ENCODE data around the gene COL25A1. TPM values are rescaled to one million over a fixed set of nuclear protein-coding genes. Genes with fewer than 3 reads are reported as not detected.
"Not testable (repeated sequence)": the region's sequence is repeated elsewhere in the genome, so short reads cannot be mapped to it uniquely, and the experiment has no call there.

The COL25A1 gene
- total RNA-seq, 2 experiments from 2014 or later = not detected

- ChIA-PET POLR2A (no interaction called here), CTCF (no interaction called here)
Measured at GRCh38 chr4:109177096-109177810, 125.2 kb downstream of the COL25A1 start.

DNA sequence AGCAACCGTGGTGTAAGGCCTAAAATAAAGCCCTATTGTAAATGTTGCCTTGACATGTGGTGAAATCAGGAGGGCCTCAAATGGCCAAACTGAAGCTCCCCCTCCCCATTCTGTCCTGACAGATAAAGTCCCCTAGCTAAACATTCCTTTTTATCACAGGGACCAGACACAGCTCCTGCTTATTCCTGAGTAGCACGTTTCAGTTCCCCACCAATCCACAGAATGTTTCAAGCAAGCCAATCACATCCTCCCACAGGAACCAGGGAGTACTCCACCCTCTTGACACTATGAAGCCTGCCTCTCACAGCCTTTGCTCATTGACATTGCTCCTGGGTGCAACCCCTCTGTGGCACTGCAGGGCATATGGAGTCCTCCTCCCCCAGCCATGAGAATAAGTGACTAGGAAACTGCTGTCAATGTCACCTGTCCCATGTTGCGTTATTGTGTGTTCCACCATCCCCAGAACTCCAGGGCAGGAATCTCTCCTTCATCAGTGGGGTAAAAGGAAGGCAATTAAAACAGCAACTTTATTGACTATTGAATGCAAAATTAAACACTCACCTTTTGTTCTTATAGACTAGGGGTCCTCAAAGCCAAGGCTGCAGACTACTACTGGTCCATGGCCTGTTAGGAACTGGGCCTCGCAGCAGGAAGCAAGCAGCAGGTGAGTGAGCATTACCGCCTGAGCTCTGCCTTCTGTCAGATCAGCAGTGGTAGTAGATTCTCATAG, 128.1 kb downstream of the COL25A1 start:
- POLR2A ChIA-PET = no interaction called here
- CTCF ChIA-PET = no interaction called here

- CTCF ChIA-PET = no interaction called here
- POLR2A ChIA-PET = no interaction called here
Measured at GRCh38 chr4:109172301-109172700, 130.2 kb downstream of the COL25A1 start.

DNA sequence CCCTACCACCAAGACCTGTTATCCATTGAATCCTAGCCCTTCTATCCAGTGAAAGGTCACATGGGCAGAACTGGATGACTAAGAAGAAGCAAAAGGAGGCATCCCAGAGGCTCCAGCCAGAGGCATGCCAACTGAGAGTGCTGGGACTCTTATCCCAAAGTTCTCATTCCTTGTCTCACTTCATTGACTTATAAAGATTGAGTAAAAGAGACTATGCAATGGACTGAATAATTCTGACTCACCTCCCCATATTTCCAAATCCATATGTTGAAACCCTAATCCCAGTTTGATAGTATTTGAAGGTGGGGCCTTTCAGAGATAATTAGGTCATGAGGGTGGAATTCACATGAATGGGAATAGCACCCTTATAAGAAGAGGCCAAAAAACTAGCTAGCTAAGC, 131.4 kb downstream of the COL25A1 start:
- POLR2A ChIA-PET = no interaction called here
- CTCF ChIA-PET = no interaction called here

DNA sequence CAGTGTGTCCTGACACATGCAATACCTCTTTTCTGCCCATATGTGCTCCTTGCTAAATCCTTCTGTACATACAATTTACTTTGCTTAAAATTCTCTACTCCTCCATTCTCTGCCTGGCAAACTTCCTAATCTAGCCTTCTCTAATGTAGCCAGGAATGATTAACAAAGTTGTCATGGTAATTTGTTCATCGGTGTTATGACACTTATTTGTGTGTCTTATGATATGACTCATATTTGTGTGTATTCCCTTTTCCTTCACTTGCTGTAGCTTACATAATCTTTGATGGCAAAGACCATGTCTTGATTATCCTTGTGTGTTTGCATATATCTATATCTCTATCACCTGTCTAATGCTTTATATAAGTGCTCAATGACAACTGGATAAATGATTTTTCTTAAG, 133.3 kb downstream of the COL25A1 start:
- POLR2A ChIA-PET = no interaction called here
- CTCF ChIA-PET = no interaction called here

DNA sequence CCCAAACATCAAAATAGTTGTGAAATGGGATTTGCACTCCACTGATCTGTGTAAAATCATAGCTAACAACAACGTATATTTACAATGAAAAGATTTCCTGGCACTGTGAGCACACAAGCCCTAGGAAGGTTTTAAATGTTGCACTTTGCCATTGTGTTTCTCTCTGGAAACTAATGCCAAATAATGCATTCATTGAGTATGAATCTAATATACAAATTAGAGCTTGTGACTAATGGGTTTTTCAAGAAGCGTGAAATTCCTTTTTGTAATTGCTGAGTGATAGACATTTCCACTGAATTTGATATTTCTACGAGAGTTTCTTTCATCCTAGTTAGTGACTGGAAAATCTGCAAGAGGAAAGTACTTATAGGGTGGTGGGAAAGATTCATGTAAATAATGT, 135.9 kb downstream of the COL25A1 start:
- CTCF ChIA-PET = no interaction called here
- POLR2A ChIA-PET = no interaction called here

GRCh38 chr4:109166126-109166525, 136.3 kb downstream of the COL25A1 start:
- CTCF ChIA-PET = no interaction called here
- POLR2A ChIA-PET = no interaction called here

DNA sequence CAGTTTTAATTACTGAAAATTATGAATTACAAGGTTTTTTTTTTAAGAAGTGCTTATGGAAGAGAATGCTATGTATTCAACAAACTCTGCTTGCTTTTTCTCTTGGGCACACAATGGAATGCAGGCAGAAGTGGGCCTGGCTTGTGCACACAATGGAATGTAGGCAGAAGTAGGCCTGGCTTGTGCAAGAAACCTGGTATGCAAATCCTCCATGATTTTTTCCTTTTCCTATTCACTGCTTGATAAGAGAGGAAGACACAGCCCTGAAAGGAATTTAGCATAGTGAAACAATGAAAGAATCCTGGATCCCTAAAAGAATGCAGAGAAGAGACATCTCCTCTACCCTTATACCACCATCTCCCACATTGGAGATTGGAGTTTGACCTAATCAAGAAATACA, 138.4 kb downstream of the COL25A1 start:
- ChIA-PET POLR2A (no interaction called here), CTCF (no interaction called here)

- ChIA-PET CTCF (no interaction called here), POLR2A (no interaction called here)
Measured at GRCh38 chr4:109163493-109163892, 139.0 kb downstream of the COL25A1 start.

DNA sequence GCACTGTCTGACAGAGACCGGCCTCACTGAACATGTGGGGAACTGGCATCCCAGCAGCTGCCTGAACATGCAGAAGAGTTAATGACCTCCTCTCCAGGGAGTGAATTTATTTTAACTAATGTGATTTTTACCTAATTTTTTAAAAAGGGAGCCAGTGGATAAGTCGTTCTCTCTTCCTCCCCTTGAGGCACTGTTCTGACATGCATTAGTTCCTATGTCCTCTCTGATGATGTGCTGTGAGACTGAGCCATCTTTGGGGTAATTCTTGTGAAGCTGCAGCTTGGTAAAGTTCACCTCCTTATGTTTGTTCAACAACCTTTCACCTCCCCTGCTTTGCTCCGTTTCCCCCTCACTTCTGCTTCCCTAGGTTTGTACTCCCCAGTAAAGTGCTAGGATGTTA, 139.7 kb downstream of the COL25A1 start:
- ChIA-PET CTCF (no interaction called here), POLR2A (no interaction called here)

- CTCF ChIA-PET = no interaction called here
- POLR2A ChIA-PET = no interaction called here
Measured at GRCh38 chr4:109160494-109160893, 142.0 kb downstream of the COL25A1 start.

DNA sequence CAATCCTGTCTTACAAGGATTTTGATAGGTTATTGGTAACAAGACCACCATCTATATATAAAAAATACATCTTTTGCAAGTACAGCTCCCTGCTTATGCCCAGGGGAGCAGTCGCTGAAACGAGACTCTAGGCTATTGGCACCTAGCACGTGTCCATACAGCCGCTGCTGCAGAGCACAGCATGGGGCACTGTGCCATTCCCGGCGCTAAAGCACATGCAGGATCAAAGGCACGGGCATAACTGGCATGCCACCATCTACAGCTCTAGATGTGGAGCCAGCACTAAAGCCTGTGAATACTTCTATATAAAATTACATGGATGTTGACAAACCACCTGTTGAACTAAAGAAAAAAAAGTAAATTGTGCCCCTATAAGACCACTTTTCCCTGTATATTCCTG, 144.8 kb downstream of the COL25A1 start:
- POLR2A ChIA-PET = no interaction called here

DNA sequence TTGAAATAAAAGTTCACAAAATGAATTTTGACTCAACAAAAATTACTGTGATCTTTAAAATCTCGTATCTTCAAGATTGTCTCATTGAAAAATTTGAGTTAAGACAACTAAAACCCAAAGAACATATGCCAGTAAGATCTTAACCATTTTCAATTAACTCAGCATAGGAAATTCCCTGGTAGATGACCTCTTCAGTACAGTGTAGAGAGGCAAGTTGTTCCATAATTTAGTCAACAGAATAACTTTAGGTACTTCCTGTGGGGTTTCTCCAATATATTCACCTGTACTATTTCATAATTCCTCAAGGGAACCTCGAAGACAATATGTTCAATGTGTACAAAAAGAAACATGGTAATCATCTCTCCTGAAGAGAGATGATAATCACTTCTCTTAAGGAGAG, 145.3 kb downstream of the COL25A1 start:
- ChIA-PET CTCF (no interaction called here), POLR2A (no interaction called here)

More for the DNA sequence above, 144.8 kb downstream of the COL25A1 start:
- CTCF ChIA-PET = no interaction called here

DNA sequence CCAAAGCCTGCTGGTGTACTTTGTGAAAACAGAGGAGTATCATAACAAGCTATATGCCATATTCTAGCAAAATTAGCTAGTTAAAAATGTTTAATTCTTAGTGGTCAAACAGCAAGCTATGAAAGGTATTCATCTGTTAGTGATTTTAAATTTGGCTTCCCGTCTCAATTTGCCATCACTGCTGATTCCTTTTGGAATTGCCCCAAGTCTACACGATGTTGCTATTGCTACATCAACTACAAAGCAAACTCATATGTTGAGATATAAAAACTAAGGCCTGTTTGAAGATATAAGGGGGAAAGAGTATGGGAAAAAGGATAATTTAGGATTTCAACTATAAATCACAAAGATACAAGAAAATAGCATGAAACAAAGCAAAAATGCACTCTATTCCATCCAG, 146.1 kb downstream of the COL25A1 start:
- ChIA-PET POLR2A (no interaction called here), CTCF (no interaction called here)

DNA sequence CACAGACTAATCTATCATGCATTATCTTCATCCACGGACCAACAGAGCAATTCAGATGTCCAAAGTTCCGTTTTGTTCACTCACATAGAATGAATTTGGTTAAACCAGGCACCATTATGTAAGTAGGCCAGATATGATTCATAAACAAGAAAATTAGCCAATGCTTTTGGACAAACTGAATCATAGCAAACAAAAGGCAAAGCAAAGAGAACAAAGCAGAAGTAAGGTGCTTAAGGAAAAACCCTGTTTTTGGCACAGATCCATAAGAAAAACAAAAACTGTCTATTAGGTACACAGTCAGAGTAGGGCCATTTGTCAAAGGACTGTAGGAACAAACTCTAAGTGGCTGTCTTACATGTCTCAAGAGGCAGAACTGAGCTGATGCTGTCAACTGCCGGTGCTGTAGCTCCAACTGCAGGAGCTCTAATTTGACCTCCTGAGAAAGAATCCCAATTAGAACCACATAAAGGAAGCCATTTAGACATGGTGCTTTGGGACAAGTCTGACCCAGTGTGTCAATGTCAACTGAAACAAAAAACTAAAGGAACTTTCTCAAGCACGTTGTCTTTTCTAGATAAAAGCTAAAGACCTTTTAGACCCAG, 146.7 kb downstream of the COL25A1 start:
- ChIA-PET CTCF (no interaction called here), POLR2A (no interaction called here)

DNA sequence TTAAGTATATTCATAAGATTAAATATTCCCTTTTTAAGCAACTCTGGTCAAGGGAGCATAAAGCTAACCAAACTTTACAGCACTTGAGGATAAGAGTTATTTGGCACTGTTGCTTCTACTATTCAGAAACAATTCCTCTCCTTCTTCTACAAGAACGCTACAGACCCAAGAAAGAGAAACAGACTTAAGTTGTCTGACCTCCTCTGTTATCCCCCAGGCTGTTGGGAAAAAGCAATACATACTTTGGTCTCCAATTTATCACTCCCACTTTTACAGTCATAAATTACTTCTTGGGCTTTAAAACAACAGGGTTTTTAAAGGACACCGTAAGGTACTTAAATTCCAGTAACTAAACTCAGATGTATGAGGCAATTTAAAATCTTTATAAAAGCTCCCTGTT, 147.4 kb downstream of the COL25A1 start:
- CTCF ChIA-PET = no interaction called here
- POLR2A ChIA-PET = no interaction called here

DNA sequence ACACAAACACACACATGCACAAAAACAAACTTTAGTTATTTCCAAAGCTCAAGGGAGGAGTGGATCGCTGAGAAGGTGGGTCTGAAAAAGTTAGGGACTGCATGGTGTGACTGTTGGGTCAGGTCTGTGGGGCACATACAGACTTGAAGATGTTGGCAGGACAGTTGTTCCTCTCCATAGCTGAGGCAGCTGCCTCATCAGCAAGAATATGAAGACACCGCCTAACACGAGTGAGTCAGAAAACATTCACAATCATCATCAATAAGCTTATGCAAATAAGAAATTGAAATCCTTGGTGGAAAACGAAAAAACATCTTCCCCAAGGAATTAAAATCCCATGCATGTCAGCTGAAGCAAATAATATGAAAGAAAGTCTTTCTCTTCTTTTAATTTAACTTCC, 148.0 kb downstream of the COL25A1 start:
- ChIA-PET POLR2A (no interaction called here), CTCF (no interaction called here)

GRCh38 chr4:109149836-109150235, 152.6 kb downstream of the COL25A1 start:
- ChIA-PET POLR2A (no interaction called here), CTCF (no interaction called here)

DNA sequence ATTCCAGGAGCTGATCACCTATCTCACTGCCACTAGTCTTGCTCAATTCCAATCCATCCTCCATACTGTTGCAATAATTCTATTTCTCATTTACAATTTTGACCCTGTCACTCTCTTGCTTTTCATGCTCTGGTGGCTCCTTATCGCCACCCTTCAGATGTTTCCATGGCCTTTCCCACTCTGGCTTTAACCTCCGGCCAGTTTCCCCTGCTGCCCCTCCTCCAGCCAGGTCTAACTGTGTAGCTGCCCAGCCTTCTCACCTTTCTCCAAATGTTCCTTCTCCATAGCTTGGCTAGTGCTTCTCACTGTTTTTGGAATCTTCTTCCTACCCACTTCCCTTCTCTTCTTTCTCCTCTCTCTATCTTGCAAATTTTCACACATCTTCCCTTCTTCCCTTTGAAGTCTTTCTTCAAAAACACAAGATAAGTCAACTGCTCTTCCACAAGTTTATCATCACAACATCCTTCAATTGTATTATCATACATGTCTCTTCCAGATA, 153.8 kb downstream of the COL25A1 start:
- CTCF ChIA-PET = no interaction called here
- POLR2A ChIA-PET = no interaction called here

DNA sequence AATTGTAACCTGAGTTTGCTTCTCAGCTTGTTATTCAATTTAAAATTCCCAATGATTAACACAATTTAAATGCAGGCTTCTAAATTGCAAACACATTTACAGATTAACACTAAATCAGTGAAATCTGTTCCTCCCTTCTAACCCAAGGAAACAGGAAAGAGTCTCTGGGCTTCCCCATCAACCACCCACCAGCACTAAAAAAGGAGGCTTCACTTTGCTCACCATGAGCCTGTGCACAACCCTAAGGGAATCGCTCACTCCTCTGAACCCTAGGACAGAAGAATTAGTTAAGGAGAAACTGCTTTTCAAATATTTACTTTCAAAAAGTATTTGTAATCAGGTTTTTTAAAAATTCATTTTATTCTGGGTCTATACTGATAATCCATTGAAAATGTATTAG, 155.3 kb downstream of the COL25A1 start:
- POLR2A ChIA-PET = no interaction called here
- CTCF ChIA-PET = no interaction called here

GRCh38 chr4:109146499-109146898, 156.0 kb downstream of the COL25A1 start:
- CTCF ChIA-PET = no interaction called here
- POLR2A ChIA-PET = no interaction called here

DNA sequence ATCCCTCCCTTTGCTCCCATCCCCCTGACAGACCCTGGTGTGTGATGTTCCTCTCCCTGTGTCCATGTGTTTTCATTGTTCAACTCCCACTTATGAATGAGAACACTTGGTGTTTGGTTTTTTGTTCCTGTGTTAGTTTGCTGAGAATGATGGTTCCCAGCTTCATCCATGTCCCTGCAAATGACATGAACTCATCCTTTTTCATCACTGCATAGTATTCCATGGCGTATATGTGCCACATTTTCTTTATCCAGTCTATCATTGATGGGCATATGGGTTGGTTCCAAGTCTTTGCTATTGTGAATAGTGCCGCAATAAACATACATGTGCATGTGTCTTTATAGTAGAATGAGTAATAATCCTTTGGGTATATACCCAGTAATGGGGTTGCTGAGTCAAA, 164.3 kb downstream of the COL25A1 start:
- POLR2A ChIA-PET, CTCF ChIA-PET: not testable (repeated sequence)

Measured in activated CD8-positive, alpha-beta memory T cell treated with anti-CD3 and anti-CD28 coated beads for 36 hours (primary cell).